HCT116 (cell line): ENCODE results near the gene TTC27. TPM values are rescaled to one million over a fixed set of nuclear protein-coding genes. Genes with fewer than 3 reads are reported as not detected.

Experiments
- ATAC-seq: fragments of 200-7000 bp; cut with Tn5 transposase; 2 replicates; pipeline ENCODE4 v1.9.1; 2020; ENCODE audit warnings: mild to moderate bottlenecking, moderate library complexity
- BruUV-seq: library from RNA; stranded (reverse); fragments of 400-500 nt; replicated peaks from 2 replicates; lab custom pipeline; 2021; lab: Mats Ljungman, UMichigan
- CTCF ChIA-PET: fragments of 300-600 bp; sonication (Branson Sonifier 250); formaldehyde crosslinking; loops from one replicate; lab custom pipeline; 2021; ENCODE audit warnings: antibody characterized with exemption; lab: Charles Lee
- POLR2A ChIA-PET: fragments of 300-600, 350-600 bp; sonication (Branson Sonifier 250); formaldehyde crosslinking; loops from one replicate; lab custom pipeline; 2021; ENCODE audit warnings: antibody characterized with exemption; lab: Charles Lee
- RAD21 ChIA-PET, 2 experiments: fragments of 300-600 bp; sonication (Branson Sonifier 250); formaldehyde crosslinking; loops; one replicate each; lab custom pipeline; 2023; ENCODE audit warnings: low total read pairs in 2 of 2; ENCODE audit not compliant: uncharacterized antibody in 2 of 2, unreplicated experiment in 2 of 2, low non-redundant PET in 1 of 2; lab: Charles Lee
- DNase-seq: peaks from one replicate; pipeline ENCODE4 v3.0.0-alpha.2; 2010; ENCODE audit warnings: low read depth, low spot score
- H2AFZ ChIP-seq: fragments of 200-600 bp; shearing (Covaris generic), sonication (generic); 2 replicates; pipeline ENCODE4 v1.6.1; 2017; ENCODE audit warnings: low read depth, mixed run types, mixed read lengths, antibody characterized with exemption, low read length; ENCODE audit not compliant: poor library complexity, severe bottlenecking
- H3K27ac ChIP-seq: 2 replicates; pipeline ENCODE4 v1.5.1; 2012; ENCODE audit warnings: low read depth, low read length
- H3K27me3 ChIP-seq: fragments of 200-600 bp; sonication (generic); 2 replicates; pipeline ENCODE4 v1.6.1; 2016; ENCODE audit warnings: mixed run types, low read length, mixed read lengths; ENCODE audit not compliant: insufficient read depth
- H3K36me3 ChIP-seq, 2 experiments: fragments of 200-500 bp in 1 of 2; fragments of 200-600 bp in 1 of 2; sonication (Bioruptor generic) in 1 of 2; sonication (generic) in 1 of 2; 2 replicates each; pipeline versions ENCODE4 v1.5.1 to v1.6.1; 2014 to 2016; ENCODE audit warnings: low read length in 2 of 2, inconsistent platforms in 1 of 2, mixed read lengths in 1 of 2, mixed run types in 1 of 2; ENCODE audit not compliant: insufficient read depth in 2 of 2, control insufficient read depth in 1 of 2
- H3K4me1 ChIP-seq, 2 experiments: fragments of 200-600 bp in 1 of 2; sonication (generic) in 1 of 2; 2 replicates each; pipeline versions ENCODE4 v1.5.1 to v1.6.1; 2012 to 2017; ENCODE audit warnings: low read length in 2 of 2, inconsistent platforms in 1 of 2, mild to moderate bottlenecking in 1 of 2, mixed read lengths in 1 of 2, mixed run types in 1 of 2, moderate library complexity in 1 of 2; ENCODE audit not compliant: insufficient read depth in 2 of 2, control insufficient read depth in 1 of 2
- H3K4me2 ChIP-seq: fragments of 200-600 bp; sonication (generic); 2 replicates; pipeline ENCODE4 v1.6.1; 2017; ENCODE audit warnings: mixed run types, low read length, mixed read lengths
- H3K4me3 ChIP-seq, 2 experiments: fragments of 200-600 bp in 1 of 2; sonication (generic) in 1 of 2; replicated peaks in 1 of 2; 2 replicates each; pipeline ENCODE4 v1.5.1; 2011 to 2016; ENCODE audit warnings: low read length in 2 of 2, control low read depth in 1 of 2, low read depth in 1 of 2, mild to moderate bottlenecking in 1 of 2, mixed read lengths in 1 of 2, mixed run types in 1 of 2
- H3K79me2 ChIP-seq: fragments of 200-600 bp; sonication (generic); 2 replicates; pipeline ENCODE4 v1.6.1; 2017; ENCODE audit warnings: mild to moderate bottlenecking, mixed run types, low read length, moderate library complexity, mixed read lengths; ENCODE audit not compliant: insufficient read depth
- H3K9ac ChIP-seq: fragments of 200-600 bp; sonication (generic); 2 replicates; pipeline ENCODE4 v1.6.1; 2016; ENCODE audit warnings: low read length, mixed read lengths
- H3K9me2 ChIP-seq: fragments of 200-600 bp; sonication (generic), shearing (Covaris generic); 2 replicates; pipeline ENCODE4 v1.6.1; 2017; ENCODE audit warnings: mixed run types, mild to moderate bottlenecking, moderate library complexity; ENCODE audit not compliant: insufficient read depth
- H3K9me3 ChIP-seq, 2 experiments: fragments of 200-500 bp in 1 of 2; fragments of 200-600 bp in 1 of 2; sonication (Bioruptor generic) in 1 of 2; sonication (generic) in 1 of 2; 2 replicates each; pipeline ENCODE4 v1.6.1; 2014 to 2017; ENCODE audit warnings: low read length in 2 of 2, mixed read lengths in 2 of 2, inconsistent platforms in 1 of 2, low read depth in 1 of 2, mild to moderate bottlenecking in 1 of 2, mixed run types in 1 of 2, moderate library complexity in 1 of 2; ENCODE audit not compliant: control insufficient read depth in 1 of 2, insufficient read depth in 1 of 2
- H4K20me1 ChIP-seq: fragments of 200-600 bp; sonication (generic), shearing (Covaris generic); 2 replicates; pipeline ENCODE4 v1.6.1; 2017; ENCODE audit warnings: mixed run types, mild to moderate bottlenecking, moderate library complexity; ENCODE audit not compliant: insufficient read depth
- CEBPB ChIP-seq: IDR thresholded peaks from 2 replicates; pipeline ENCODE4 v1.6.1; 2012; ENCODE audit warnings: low read depth
- CTCF ChIP-seq, 3 experiments: fragments of 200-600 bp in 1 of 3; sonication (generic) in 1 of 3; IDR thresholded peaks in 2 of 3; conservative IDR thresholded peaks in 1 of 3; 2 replicates each; pipeline ENCODE4 v1.5.1; 2012 to 2017; ENCODE audit warnings: low read depth in 2 of 3, low read length in 2 of 3, antibody characterized with exemption in 1 of 3, borderline replicate concordance in 1 of 3, control low read depth in 1 of 3, mild to moderate bottlenecking in 1 of 3, mixed read lengths in 1 of 3, mixed run types in 1 of 3, moderate library complexity in 1 of 3; ENCODE audit not compliant: insufficient read depth in 1 of 3
- EGR1 ChIP-seq: IDR thresholded peaks from 2 replicates; pipeline ENCODE4 v1.6.1; 2012; ENCODE audit warnings: low read depth
- ELF1 ChIP-seq: IDR thresholded peaks from 2 replicates; pipeline ENCODE4 v1.6.1; 2012; ENCODE audit warnings: low read depth, borderline replicate concordance
- EZH2phosphoT487 ChIP-seq: fragments of 200-600 bp; IDR thresholded peaks from 2 replicates; pipeline ENCODE4 v1.6.1; 2018; ENCODE audit warnings: antibody characterized with exemption, borderline replicate concordance
- JUND ChIP-seq: IDR thresholded peaks from 2 replicates; pipeline ENCODE4 v1.6.1; 2012
- POLR2A ChIP-seq: IDR thresholded peaks from 2 replicates; pipeline ENCODE4 v1.7.0; 2011; ENCODE audit warnings: borderline replicate concordance; ENCODE audit not compliant: insufficient read depth, insufficient read length; ENCODE audit errors: extremely low read depth
- POLR2AphosphoS5 ChIP-seq: IDR thresholded peaks from 2 replicates; pipeline ENCODE4 v1.6.1; 2011; ENCODE audit warnings: mild to moderate bottlenecking, low read depth, low read length, moderate library complexity
- REST ChIP-seq: IDR thresholded peaks from 2 replicates; pipeline ENCODE4 v1.6.1; 2012; ENCODE audit warnings: low read depth
- SIN3A ChIP-seq: IDR thresholded peaks from 2 replicates; pipeline ENCODE4 v1.6.1; 2012; ENCODE audit warnings: low read depth
- SRF ChIP-seq: IDR thresholded peaks from 2 replicates; pipeline ENCODE4 v1.6.1; 2012; ENCODE audit warnings: low read depth
- ZBTB33 ChIP-seq: IDR thresholded peaks from 2 replicates; pipeline ENCODE4 v1.6.1; 2011; ENCODE audit warnings: mild to moderate bottlenecking, low read length, moderate library complexity; ENCODE audit not compliant: insufficient replicate concordance; ENCODE audit errors: extremely low read depth
- ZFX ChIP-seq: fragments of 450-650 bp; IDR thresholded peaks from 2 replicates; pipeline ENCODE4 v1.6.1; 2017
- ZNF274 ChIP-seq: fragments of 200-500 bp; sonication (Bioruptor generic); IDR thresholded peaks from 2 replicates; pipeline ENCODE4 v1.6.1; 2014; ENCODE audit warnings: mild to moderate bottlenecking, low read depth, low read length, inconsistent platforms
- intact Hi-C: fragments of 100-400 bp; cut with micrococcal nuclease; formaldehyde crosslinking; loops from 2 replicates; pipeline ENCODE4 v1.10.0; 2022
- total RNA-seq: library from RNA; stranded (reverse); gene quantifications from one replicate; pipeline ENCODE4 v1.2.1, GENCODE V29; 2021; ENCODE audit not compliant: unreplicated experiment

TTC27 gene
- total RNA-seq, 1 experiment from 2014 or later, result 24.4 TPM

GRCh38 chr2:32838418-32838817 is 210.6 kb downstream of the TTC27 start:
- Histone ChIP-seq H3K9me3 (no peaks in the 10 kb centered on the region), H3K4me3 (no peak overlapping the region), H2AFZ (no peak overlapping the region), H3K4me1 (no peaks in the 10 kb centered on the region), H4K20me1 (no peaks in the 10 kb centered on the region), H3K36me3 (no peaks in the 10 kb centered on the region), H3K79me2 (no peaks in the 10 kb centered on the region), H3K9me2 (no peaks in the 10 kb centered on the region), H3K9ac (no peak overlapping the region), H3K4me2 (no peak overlapping the region), H3K27me3 (no peaks in the 10 kb centered on the region; the same call in 1 of the 2 replicates), H3K27ac (no peak overlapping the region)
- CTCF ChIA-PET, result no interaction called here
- ATAC-seq (no peak), DNase-seq (no peak)
- intact Hi-C loops, result no loop called here
- BruUV-seq, result no TSS peak
- TF ChIP-seq ZBTB33, result no peak
- TF ChIP-seq JUND, result no peak
- TF ChIP-seq POLR2AphosphoS5, result no peak
- no peak for TF ChIP-seq SRF
- TF ChIP-seq POLR2A, result no peak
- no peak for TF ChIP-seq ZNF274
- no peak for TF ChIP-seq CEBPB
- no peak for TF ChIP-seq REST
- no peak for TF ChIP-seq SIN3A
- no peak for TF ChIP-seq ELF1
- TF ChIP-seq CTCF (IDR thresholded peaks at IDR 0.05 in 2 of 3, conservative IDR thresholded peaks at IDR 0.05 in 1 of 3; ENCODE audit: borderline replicate concordance in 1 of 3, insufficient read depth in 1 of 3, low read depth in 2 of 3, low read length in 2 of 3), result no peak
- no peak for TF ChIP-seq EGR1
- no peak for TF ChIP-seq EZH2phosphoT487
- TF ChIP-seq ZFX, result no peak
- RAD21 ChIA-PET, result no interaction called here
- POLR2A ChIA-PET, result no interaction called here
